HUES64 (cell line): ENCODE results near the gene AQP3.

Experiments
- H3K27ac ChIP-seq: 2 replicates; pipeline ENCODE4 v1.7.0; 2013; ENCODE audit warnings: low read depth, low read length, inconsistent platforms
- H3K27me3 ChIP-seq: 2 replicates; pipeline ENCODE4 v1.6.1; 2013; ENCODE audit warnings: mild to moderate bottlenecking, low read length; ENCODE audit not compliant: insufficient read depth
- H3K36me3 ChIP-seq: 2 replicates; pipeline ENCODE4 v1.6.1; 2013; ENCODE audit warnings: mild to moderate bottlenecking, low read length; ENCODE audit not compliant: insufficient read depth
- H3K4me1 ChIP-seq: 2 replicates; pipeline ENCODE4 v1.6.1; 2013; ENCODE audit warnings: mild to moderate bottlenecking, low read length, moderate library complexity; ENCODE audit not compliant: insufficient read depth
- H3K4me3 ChIP-seq: 2 replicates; pipeline ENCODE4 v1.5.1; 2013; ENCODE audit warnings: mild to moderate bottlenecking, low read length, moderate library complexity
- H3K9ac ChIP-seq: 2 replicates; pipeline ENCODE4 v1.6.1; 2013; ENCODE audit warnings: mild to moderate bottlenecking, low read depth, low read length
- H3K9me3 ChIP-seq: 2 replicates; pipeline ENCODE4 v1.6.1; 2013; ENCODE audit warnings: low read depth, low read length; ENCODE audit not compliant: insufficient read depth
- WGBS: fragments of 150-250, 120-280 bp; methylation state at CpG from one replicate; pipeline ENCODE4 v1.1.7; 2013; ENCODE audit warnings: missing lambda C conversion rate; 5-methylcytosine and 5-hydroxymethylcytosine counted together

The AQP3 gene

DNA sequence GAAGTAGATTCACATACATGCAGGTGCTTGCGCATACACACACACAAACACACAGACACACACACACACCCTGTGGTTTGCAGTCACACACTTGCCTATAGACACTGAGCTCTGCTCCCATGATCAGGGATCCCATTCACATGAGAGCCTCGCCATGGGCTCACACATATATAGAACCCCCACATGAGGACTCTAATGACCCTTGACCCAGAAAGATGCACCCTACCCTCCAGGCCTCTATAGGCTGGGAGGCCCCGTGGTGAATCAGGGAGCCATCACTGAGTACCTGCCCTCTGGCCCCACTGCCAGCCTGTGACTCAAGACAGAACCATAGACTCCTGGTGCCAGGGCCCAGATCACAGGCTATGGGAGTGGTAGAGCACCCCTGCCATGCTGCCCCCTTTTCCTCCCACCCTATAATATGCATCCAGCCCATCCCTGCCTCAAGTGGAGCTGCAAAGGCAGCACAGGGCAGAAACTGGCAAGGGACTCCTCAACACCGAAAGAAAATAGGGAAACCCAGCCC is 3.3 kb upstream of the AQP3 start:
- peaks cover 23% of the 10 kb centered on the region for H3K27me3 ChIP-seq
- WGBS = 92% methylated on average over 4 of the region's 4 CpGs

DNA sequence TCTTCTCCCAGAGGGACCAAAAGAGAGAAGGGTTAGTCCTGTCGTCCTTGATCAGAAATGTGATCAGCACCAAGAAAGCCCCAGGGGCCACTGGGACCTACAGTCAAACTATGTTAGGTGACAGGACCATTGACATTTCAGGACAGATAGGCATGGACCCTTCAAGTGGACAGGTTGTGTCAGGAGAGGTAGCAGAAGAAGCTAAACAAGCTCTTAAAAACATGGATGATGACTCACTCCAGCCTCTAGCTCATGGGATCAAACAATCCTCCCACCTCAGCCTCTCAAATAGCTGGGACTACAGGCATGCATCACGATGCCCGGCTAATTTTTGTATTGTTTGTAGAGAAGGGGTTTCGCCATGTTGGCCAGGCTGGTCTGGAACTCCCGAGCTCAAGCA is 2.3 kb upstream of the AQP3 start:
- WGBS = 96% methylated on average over 5 of the region's 5 CpGs
- no peaks in the 10 kb centered on the region for H3K9me3 ChIP-seq
- H3K4me1 ChIP-seq = peaks cover 9% of the 10 kb centered on the region; the same call in 1 of the 2 replicates
- no peaks in the 10 kb centered on the region for H3K36me3 ChIP-seq
- H3K9ac ChIP-seq = no peak overlapping the region
- H3K4me3 ChIP-seq = no peak overlapping the region
- H3K27ac ChIP-seq = no peak overlapping the region
- H3K27me3 ChIP-seq = peaks cover 23% of the 10 kb centered on the region

More for the DNA sequence above, 3.3 kb upstream of the AQP3 start:
- Histone ChIP-seq H3K36me3 (no peaks in the 10 kb centered on the region), H3K27ac (no peak overlapping the region), H3K9me3 (no peaks in the 10 kb centered on the region), H3K9ac (no peak overlapping the region), H3K4me3 (no peak overlapping the region), H3K4me1 (peaks cover 9% of the 10 kb centered on the region; the same call in 1 of the 2 replicates)

DNA sequence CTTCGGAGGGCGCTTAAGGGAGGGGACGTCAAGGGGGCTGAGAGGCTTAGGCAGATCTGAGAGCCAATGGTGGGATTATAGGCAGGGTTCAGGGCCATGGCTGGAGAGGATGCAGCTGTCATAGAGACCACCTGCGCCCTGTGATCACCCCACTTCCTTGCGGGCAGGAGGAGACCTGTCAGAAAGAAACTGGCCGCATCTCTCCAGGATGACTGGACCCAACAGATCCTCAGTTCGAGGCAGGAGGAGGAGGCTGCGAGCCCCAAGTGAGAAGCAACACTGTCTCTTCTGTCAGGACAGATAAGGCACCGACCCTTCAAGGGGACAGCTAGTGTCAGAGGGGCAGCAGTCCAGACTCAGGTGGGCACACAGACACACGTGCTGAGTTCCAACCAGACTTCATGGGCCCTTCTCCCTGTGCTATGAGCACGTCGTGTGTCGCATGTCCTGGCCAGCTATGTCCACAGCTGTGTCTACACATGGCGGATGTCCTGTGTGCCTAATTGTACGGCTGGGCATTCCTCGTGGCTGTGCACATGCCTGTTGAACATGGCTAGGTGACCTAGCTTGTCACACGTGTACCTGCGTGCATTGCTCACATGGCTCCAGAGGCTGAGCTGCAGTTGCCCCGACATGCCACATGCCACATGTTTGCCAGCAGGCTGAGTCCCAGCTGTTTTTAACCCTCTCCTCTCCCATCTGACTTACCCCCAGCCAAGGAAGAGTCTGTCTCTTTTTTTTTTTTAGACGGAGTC is 583 bp upstream of the AQP3 start:
- no peaks in the 10 kb centered on the region for H3K9me3 ChIP-seq
- WGBS = 48% methylated on average over 20 of the region's 20 CpGs
- peaks cover 23% of the 10 kb centered on the region for H3K27me3 ChIP-seq
- peaks cover 9% of the 10 kb centered on the region; the same call in 1 of the 2 replicates for H3K4me1 ChIP-seq
- peak overlapping the region; percentile 51 for H3K4me3 ChIP-seq
- H3K36me3 ChIP-seq = no peaks in the 10 kb centered on the region
- H3K27ac ChIP-seq = no peak overlapping the region
- H3K9ac ChIP-seq = no peak overlapping the region

DNA sequence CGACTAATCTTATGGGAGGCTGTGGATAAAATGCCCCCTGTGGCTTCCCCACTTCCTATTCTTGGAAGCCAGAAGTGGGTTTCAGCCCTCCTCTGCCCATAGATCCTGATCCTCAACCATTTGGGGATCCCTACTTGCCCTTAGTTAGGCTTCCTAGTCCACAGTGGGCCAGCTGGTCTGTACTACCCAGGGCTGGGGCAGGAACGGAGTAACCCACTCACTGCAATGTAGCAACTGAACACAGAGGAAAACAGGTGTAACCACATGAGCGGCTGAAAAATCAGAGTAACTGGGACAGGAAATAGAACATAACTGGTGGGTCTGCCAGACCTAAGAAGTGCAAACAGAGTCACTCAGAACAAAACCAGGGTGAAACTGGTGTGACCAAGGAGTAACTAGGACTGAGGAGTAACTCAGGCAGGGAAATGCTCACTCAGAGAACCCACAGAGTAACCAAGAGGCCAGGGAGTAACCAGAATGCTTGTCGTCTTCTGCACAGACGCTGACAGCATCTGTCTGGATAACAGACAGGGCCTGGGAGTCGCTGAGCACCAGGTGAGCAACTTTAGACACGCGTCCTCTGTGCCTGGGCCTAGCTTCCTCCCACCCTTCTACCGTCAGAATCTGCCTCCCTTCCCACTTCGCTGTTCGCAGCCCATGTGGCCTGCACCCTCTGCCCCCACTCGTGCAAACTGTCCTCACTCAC is 1.0 kb downstream of the AQP3 start:
- peaks cover 23% of the 10 kb centered on the region for H3K27me3 ChIP-seq
- H3K36me3 ChIP-seq = no peaks in the 10 kb centered on the region
- H3K9me3 ChIP-seq = no peaks in the 10 kb centered on the region
- WGBS = 52% methylated on average over 12 of the region's 12 CpGs
- H3K4me1 ChIP-seq = peaks cover 9% of the 10 kb centered on the region; the same call in 1 of the 2 replicates
- peak overlapping the region; percentile 51 for H3K4me3 ChIP-seq
- no peak overlapping the region for H3K27ac ChIP-seq
- no peak overlapping the region for H3K9ac ChIP-seq

DNA sequence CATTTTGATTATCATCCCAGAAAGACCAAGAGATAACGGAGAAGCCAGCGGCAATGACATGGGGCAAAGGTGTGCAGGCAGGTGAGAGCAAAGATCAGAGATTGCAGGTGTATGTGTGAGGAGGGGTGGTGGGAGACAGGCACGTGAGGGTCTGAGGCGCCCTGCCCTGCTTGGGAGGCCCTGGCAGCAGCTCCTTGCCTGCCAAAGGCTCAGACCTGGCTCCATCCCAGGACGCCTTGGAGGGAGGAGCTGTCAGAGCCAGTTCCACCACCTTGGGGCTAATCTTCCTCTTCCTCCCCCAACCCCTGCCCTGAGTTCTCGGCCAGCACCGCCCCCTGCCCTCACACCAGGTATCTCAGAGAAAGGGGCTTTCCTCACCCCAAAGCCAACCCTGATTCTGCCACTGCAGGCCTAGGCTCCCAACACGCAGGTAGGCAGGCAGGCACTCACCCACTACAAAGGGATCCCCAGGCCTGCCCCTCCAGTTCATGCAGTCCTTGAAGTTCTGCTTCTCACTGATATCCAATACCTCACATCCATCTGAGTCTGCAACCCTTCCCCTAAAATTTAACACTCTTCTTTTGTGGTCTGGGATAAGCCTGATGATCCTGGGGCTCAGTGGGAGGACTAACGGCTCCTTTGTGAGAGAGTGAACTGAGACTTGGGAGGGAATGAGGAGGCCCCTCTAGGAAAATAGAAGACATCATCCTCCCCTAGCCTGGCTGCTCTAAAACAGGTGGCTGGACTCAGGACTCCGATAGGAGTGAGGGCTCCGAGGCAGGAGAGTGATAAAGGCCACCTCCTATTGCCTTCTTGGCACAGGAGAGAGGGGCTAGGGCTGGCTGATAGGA is 1.8 kb downstream of the AQP3 start:
- H3K4me1 ChIP-seq = peaks cover 9% of the 10 kb centered on the region; the same call in 1 of the 2 replicates
- H3K27ac ChIP-seq = no peak overlapping the region
- no peak overlapping the region for H3K4me3 ChIP-seq
- peaks cover 23% of the 10 kb centered on the region for H3K27me3 ChIP-seq
- no peaks in the 10 kb centered on the region for H3K9me3 ChIP-seq
- 61% methylated on average over 10 of the region's 11 CpGs for WGBS
- H3K9ac ChIP-seq = no peak overlapping the region
- H3K36me3 ChIP-seq = no peaks in the 10 kb centered on the region

DNA sequence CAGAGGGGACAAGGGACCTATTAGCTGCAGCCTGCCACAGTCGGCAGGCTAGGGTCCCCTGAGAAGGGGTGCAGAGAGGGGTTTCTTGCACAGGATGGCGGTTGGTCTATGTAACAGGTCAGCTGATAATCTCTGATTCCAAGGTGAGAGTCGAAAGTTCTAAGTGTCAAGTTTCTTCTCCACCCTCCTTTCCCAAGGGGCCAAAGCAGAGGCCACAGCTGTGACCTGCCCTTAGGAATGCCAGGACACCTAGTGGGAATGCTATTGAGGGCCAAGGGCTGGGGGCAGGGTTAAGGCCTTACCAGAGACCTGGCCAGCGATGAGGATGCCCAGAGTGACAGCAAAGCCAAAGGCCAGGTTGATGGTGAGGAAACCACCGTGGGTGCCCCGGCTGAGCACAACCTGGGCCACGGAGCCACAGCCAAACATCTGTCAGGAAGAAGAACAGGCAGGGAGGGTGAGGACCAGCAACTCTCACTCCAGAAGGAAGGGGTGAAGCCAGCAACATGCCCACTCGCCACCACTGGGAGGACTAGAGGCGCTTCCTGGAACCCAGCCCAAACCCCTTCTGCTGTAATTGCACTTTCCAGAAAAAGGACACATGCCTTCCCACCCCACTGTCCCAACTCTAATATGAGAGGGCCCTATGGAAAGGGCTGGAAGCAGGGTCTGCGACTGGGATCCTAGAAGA is 3.8 kb downstream of the AQP3 start:
- Histone ChIP-seq H3K4me1 (peaks cover 9% of the 10 kb centered on the region; the same call in 1 of the 2 replicates), H3K36me3 (no peaks in the 10 kb centered on the region), H3K9ac (no peak overlapping the region), H3K4me3 (no peak overlapping the region), H3K9me3 (no peaks in the 10 kb centered on the region), H3K27me3 (peaks cover 21% of the 10 kb centered on the region), H3K27ac (no peak overlapping the region)
- 78% methylated on average over 10 of the region's 10 CpGs for WGBS

DNA sequence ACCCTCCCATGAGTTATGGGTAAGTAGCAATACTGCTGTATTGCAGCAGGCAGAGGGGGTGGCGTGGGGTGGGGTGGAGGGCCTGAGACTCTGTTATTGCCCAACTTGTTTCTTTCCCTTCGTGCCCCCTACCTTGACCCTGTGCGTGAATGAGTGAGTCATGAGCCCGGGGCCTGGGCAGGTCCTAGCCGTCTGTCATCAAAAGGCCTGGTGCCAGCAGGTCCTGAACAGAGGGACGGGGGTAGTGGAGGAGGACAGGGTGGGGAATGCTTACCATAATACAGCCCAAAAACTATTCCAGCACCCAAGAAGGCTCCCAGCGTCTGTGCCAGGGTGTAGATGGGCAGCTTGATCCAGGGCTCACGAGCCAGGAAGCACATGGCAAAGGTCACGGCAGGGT is 4.3 kb downstream of the AQP3 start:
- peaks cover 9% of the 10 kb centered on the region; the same call in 1 of the 2 replicates for H3K4me1 ChIP-seq
- H3K4me3 ChIP-seq = no peak overlapping the region
- peaks cover 15% of the 10 kb centered on the region for H3K27me3 ChIP-seq
- H3K36me3 ChIP-seq = no peaks in the 10 kb centered on the region
- WGBS = 87% methylated on average over 9 of the region's 9 CpGs
- no peaks in the 10 kb centered on the region for H3K9me3 ChIP-seq
- no peak overlapping the region for H3K9ac ChIP-seq
- H3K27ac ChIP-seq = no peak overlapping the region

DNA sequence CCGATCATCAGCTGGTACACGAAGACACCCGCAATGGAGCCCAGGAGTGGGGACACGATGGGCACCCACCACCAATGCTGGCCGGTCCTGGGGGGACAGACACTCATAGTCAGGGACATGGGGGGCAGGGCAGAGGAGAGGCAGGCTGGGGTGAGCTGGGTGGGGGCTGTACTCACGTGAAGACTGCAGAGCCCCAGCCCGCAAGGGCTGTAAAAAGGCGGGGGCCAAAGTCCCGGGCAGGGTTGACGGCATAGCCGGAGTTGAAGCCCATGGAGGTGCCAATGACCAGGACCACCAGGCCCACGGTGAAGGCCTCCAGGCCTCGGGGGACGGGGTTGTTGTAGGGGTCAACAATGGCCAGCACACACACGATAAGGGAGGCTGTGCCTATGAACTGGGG is 5.3 kb downstream of the AQP3 start:
- H3K4me3 ChIP-seq = no peak overlapping the region
- 94% methylated on average over 15 of the region's 15 CpGs for WGBS
- H3K36me3 ChIP-seq = no peaks in the 10 kb centered on the region
- H3K9ac ChIP-seq = no peak overlapping the region
- no peak overlapping the region for H3K27ac ChIP-seq
- peaks cover 8% of the 10 kb centered on the region; the same call in 1 of the 2 replicates for H3K4me1 ChIP-seq
- no peaks in the 10 kb centered on the region for H3K9me3 ChIP-seq
- peaks cover 11% of the 10 kb centered on the region; the same call in 1 of the 2 replicates for H3K27me3 ChIP-seq

DNA sequence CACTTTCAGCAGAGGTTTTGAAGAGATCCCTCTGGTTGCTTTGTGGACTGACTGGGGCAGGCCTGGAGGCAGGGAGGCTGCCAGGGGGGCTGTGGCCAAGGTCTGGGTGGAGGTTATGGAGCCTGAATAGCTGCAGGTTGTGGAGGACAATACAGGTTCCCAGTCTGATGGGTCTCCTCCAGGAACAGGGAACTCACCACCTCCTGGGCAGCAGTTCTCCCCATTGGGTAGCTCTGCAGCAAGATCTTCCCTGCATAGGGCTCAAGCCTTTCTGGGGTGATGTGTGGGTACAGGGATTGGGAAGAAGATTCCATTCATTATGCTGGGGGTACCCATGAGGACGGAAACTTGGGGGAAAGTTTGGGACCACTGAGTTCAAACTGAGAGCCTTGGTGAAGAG is 6.8 kb downstream of the AQP3 start:
- no peak overlapping the region for H3K4me3 ChIP-seq
- no peak overlapping the region for H3K27ac ChIP-seq
- H3K27me3 ChIP-seq = no peaks in the 10 kb centered on the region
- WGBS = 100% methylated on average over 1 of the region's 1 CpG
- H3K36me3 ChIP-seq = no peaks in the 10 kb centered on the region
- no peaks in the 10 kb centered on the region for H3K9me3 ChIP-seq
- no peaks in the 10 kb centered on the region; the same call in 1 of the 2 replicates for H3K4me1 ChIP-seq
- no peak overlapping the region for H3K9ac ChIP-seq

DNA sequence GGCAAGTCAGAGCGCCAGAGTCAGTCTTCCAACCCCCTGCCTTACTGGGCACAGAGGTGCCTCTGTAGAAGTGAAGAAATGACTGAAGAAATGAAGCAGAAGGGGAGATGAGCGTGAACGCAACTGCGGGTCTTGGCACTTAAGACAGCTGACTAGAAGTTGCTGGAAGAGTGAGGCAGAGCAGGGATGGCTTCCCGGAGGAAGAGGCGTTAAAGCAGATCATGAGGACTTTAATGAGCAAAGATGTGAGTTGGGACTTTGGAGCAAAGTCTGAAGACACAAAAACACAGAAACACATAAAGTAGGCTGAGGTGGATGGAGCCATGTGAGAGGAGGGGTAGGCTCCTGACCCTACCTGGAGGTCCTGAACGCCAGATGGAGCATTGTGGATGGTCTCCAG is 7.2 kb downstream of the AQP3 start:
- no peak overlapping the region for H3K9ac ChIP-seq
- H3K27me3 ChIP-seq = no peaks in the 10 kb centered on the region
- H3K4me3 ChIP-seq = no peak overlapping the region
- H3K9me3 ChIP-seq = no peaks in the 10 kb centered on the region
- no peaks in the 10 kb centered on the region for H3K4me1 ChIP-seq
- H3K36me3 ChIP-seq = no peaks in the 10 kb centered on the region
- 91% methylated on average over 7 of the region's 7 CpGs for WGBS
- H3K27ac ChIP-seq = no peak overlapping the region
